Iris pigment epithelial cell (primary cell): ENCODE measurements around the gene ALDH1A3.

ENCODE experiments used
- DNase-seq: peaks from one replicate; pipeline ENCODE4 v3.0.0-alpha.2; 2011; ENCODE audit warnings: low read depth

The ALDH1A3 gene

GRCh38 chr15:100901702-100902435 lies 22.2 kb downstream of the ALDH1A3 start:
- DNase-seq: peak; percentile 29

- DNase-seq: peak; percentile 91
Measured at GRCh38 chr15:100902436-100903167, 23.0 kb downstream of the ALDH1A3 start.

GRCh38 chr15:100903168-100903554 lies 23.5 kb downstream of the ALDH1A3 start:
- no peak for DNase-seq

- DNase-seq: no peak
Measured at GRCh38 chr15:100905850-100906249, 26.2 kb downstream of the ALDH1A3 start.

- DNase-seq: no peak
Measured at GRCh38 chr15:100908466-100908865, 28.8 kb downstream of the ALDH1A3 start.

GRCh38 chr15:100909565-100909964 lies 29.9 kb downstream of the ALDH1A3 start:
- no peak for DNase-seq

- DNase-seq: no peak
Measured at GRCh38 chr15:100909989-100910955, 30.6 kb downstream of the ALDH1A3 start.

- no peak for DNase-seq
Measured at GRCh38 chr15:100911086-100911485, 31.5 kb downstream of the ALDH1A3 start.

GRCh38 chr15:100913961-100914360 lies 34.3 kb downstream of the ALDH1A3 start:
- no peak for DNase-seq

GRCh38 chr15:100914876-100915275 lies 35.2 kb downstream of the ALDH1A3 start:
- DNase-seq: no peak

GRCh38 chr15:100918034-100918689 lies 38.5 kb downstream of the ALDH1A3 start:
- DNase-seq: peak; percentile 75

- DNase-seq: peak; percentile 58
Measured at GRCh38 chr15:100918690-100919480, 39.3 kb downstream of the ALDH1A3 start, which contains the start of gene LRRK1. TSS of gene LRRK1 (plus strand) at chr15:100919357. CDS start at chr15:100924633, 5,276 bp downstream.

GRCh38 chr15:100919481-100920405 lies 40.1 kb downstream of the ALDH1A3 start:
- peak; percentile 43 for DNase-seq

- DNase-seq: no peak
Measured at GRCh38 chr15:100920516-100921135, 41.0 kb downstream of the ALDH1A3 start.

- no peak for DNase-seq
Measured at GRCh38 chr15:100922192-100923040, 42.8 kb downstream of the ALDH1A3 start.

- no peak for DNase-seq
Measured at GRCh38 chr15:100923076-100923475, 43.4 kb downstream of the ALDH1A3 start.

- DNase-seq: no peak
Measured at GRCh38 chr15:100923902-100924301, 44.3 kb downstream of the ALDH1A3 start.

GRCh38 chr15:100924436-100924835 lies 44.8 kb downstream of the ALDH1A3 start:
- no peak for DNase-seq
